HG03175 (cell line): ENCODE results near the gene SLC6A13.

ENCODE experiments used
- ATAC-seq: cut with Tn5 transposase; IDR thresholded peaks from one replicate; pipeline ENCODE4 v1.9.1; 2021; ENCODE audit warnings: mild to moderate bottlenecking, moderate library complexity; ENCODE audit not compliant: unreplicated experiment

The SLC6A13 gene

DNA sequence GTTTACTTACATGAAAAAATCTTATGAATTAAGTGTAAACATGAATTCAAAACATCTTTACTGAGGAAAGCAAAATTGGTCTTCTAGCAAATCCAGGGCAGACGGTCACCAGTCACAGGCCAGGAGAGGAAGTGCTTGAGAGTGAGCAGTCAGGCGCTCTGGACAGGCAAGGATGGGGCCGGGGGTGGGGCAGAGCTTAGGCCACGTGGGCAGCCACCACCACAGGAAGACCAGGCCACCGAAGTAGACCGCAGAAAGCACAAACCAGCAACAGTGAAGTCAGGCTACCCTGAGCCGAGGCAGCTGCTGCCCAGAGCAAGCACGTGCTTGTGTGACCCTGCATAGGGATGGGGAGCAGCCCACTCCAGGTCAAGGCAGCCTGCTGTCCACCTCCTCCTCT lies 82.2 kb downstream of the SLC6A13 start:
- ATAC-seq = no peak

DNA sequence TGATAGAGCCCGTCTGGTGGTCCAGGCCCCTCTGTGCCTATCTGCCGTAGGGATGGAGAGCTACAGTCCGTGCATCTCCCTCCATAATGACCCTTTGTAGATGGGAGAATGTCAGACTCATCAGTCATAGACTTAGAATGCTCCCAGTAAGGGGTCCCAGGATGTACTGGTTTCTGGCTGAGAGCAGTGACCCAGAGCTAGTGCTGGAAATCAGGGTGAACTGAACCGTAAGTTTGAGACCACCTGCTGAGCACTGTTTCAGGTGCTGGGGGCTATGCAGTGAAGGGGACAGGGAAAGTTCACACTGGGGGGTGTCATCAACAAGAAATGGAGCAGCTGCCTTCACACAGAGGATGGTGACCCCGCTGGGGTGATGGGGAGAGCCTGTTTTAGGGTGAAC lies 82.8 kb downstream of the SLC6A13 start:
- no peak for ATAC-seq

DNA sequence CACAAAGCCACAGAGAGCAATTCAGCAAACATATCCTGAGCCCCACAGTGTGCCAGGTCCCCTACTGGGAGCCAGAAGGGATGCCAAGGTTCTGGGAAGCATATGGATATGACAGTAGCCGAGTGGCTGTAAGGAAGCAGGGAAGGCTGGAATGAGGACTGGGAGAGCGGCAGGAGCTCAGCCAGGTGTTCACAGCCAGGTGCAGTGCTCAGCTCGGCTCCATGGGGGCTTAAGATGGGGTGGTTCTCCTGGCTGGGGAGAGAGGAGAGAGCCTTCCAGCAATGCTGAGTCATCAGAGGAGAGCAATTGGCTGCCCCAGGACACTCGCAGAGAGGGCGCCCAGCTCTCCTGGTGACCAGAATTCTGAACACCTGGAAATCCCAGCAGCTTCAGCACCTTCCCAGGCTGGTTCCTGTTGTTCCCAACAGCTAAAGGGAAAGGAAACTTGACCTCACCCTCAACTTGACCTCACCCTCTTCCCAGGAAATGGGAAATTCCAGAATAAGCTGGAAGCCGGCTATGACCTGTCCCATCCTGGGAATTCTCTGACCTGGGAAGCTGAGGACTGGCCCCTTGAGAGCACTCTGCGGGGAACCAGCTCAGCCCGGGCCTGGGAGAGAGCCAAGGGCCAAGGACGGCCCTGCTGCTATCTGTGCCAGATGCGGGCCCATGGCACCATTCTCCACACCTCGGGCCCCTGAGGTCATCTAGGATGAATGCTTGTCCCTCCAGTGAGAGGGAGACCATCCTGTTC lies 83.3 kb downstream of the SLC6A13 start:
- ATAC-seq = no peak

DNA sequence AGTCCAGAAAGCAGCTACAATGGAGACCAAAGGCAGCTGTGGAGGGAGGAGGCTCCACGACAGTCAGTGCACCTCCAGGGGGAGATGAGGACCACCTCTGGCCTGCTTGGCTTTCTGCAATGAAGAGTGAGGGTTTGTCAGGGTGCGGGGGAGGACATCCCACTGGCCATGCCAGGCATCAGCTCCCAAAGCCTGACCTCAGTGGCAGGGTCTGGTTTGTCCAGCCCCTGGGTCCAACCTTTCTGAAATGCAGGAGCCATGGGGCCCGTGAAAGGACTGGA lies 83.9 kb downstream of the SLC6A13 start:
- no peak for ATAC-seq

DNA sequence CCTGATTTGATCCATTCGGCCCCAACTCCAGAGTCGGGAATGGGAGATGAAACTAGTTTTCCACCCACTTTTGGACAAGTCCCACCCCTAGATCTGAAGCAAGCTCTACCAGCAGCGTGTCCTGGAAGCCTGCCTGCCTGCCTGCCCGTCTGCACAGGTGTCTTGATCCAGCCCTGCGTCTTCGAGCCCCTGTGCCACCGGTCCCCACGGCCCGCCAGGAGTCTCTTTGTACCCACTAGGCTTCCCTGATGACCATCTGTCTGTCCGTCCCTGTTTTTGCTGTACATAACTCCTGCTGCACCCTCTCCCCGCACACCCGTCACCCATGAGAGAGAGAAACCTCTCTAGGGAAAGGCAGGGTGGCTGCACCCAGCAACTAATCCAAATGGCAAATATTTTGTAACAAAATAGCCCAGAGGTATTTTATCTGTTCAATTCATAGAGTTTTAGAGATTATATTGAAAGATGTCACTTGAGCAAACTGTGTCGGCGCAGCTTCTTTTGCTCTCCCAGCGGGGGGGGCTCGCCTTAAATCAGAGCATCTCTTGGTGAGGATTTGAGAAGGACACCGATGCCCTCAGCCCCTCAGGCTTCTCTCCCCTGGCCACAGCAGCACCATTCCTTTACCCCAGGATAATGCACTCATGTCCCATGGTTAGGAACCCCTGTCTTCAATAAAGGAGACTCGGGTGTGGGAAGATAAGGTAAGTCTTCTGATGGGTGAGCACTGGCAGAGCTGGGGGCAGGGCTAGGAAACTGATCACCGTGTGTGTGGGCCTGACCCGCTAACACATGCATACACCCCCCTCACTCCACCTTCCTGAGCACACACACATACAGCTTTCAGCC lies 84.4 kb downstream of the SLC6A13 start:
- ATAC-seq = no peak

DNA sequence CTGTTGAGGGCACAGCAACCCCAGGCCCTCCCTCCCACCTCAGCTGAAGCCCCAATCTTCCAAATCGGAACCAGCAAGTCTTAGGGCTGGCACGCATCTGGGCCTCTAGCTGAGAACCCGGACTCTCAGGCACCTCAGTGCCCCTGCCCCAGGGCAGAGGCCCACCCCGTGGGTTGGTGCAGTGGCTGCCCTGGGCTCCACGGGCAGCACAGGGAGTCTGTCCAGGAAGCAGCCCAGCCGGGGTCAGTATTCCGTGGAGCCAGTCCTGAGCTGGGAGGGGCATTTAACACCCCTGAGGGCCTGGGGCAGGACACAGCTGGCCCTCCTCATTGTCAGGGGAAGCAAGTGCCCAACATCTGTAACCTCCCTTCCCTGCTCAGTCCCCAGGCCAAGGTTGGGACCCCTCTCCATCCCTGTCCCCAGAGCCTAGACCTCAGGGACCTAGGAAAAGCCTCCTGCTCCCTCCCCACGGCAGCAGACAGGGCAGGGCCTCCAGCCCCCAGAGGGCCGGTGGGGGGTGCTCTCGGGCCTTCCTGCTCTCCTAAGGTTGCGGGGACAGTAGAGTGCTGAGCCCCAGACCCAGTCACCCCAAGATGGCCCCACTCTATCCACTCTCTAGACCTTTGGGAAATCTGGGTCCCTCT lies 85.2 kb downstream of the SLC6A13 start:
- no peak for ATAC-seq

DNA sequence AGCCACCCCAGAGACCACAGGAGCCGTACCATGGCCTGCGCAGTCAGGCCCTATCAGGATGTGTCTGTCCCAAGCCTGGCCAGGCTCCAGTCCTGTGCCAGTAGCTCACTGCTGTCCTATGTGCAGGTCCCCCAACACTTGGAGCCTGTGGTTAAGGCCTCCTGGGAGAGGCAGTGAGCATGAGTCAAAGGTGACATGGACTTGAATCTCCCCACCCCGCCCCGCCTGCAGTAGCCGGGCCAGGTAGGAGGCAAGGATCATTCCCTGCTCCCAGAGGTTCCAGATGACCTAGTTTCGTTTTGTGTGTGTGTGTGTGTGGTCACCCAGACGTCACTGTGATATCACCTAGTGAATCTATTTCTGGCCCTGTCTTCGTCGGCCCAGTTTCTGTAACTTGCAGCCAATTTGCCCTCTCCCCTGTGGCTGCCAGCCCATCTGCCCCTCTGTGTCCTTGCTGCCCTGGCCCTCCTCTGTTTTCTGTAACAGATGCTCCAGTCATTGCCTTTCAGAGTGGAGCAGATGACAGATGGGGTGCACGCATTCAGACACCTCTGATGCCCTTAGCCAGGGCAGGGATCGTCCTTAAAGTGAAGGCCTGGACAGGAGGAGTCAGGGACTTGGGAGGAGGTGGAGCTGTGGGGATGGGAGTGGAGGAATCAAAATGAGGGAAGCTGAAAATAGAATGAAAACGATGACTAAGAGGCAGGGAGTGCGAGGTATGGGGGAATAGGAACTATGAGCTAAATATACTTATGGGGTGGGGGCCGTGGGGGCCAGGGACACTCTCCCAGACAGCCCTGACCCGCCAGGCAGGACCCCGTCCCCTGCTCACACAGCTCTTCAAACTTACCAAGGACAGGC lies 86.1 kb downstream of the SLC6A13 start:
- no peak for ATAC-seq

DNA sequence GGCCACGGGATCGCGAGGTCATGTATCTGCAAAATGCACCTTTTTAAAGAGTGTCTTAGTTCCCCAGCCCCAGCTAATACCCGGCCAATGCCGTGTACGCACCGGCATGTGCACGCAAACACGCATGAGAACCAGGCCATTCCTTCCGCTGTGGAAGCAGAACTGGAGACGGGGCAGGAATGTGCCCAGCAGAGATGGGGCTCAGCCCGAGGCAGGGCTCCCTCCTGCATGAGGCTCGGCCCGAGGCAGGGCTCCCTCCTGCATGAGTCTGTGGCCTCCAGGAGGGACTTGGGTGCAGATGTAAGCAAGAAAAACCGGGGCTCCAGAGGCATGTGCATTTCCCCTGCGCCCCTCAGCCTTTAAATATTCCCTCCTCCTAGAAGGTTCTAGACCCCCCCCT lies 86.9 kb downstream of the SLC6A13 start:
- no peak for ATAC-seq

DNA sequence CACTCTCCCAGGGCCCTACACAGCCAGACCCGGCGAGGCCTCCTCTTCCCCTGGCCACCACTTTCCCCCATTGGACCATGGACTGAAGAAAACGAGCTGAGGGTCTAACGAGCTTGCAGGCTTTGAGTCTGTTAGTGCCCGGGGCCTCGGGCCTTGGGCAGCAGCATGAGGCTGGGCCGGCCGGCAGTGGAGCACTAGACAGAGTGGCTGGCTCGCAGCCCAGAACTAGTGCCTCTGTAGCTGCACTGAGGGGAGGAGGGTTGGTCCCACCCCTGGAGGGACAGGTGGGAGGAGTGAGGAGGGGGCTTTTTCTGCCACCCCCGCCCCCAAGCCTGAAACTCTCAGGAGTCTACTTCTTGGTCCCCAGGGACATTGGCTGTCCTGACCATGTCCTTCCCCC lies 87.4 kb downstream of the SLC6A13 start:
- no peak for ATAC-seq

DNA sequence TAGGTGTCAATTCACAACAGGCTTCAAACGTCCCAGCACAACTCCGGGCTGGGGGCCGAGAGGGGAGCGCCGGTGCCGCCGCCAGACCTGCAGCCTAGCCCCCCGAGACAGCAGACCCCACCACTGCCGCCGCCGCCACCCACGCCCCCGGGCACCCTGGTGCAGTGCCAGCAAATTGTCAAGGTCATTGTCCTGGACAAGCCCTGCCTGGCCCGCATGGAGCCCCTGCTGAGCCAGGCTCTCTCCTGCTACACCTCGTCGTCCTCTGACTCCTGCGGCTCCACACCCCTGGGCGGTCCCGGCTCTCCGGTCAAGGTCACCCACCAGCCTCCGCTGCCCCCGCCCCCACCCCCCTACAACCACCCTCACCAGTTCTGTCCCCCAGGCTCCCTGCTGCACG lies 88.0 kb downstream of the SLC6A13 start:
- ATAC-seq = no peak

DNA sequence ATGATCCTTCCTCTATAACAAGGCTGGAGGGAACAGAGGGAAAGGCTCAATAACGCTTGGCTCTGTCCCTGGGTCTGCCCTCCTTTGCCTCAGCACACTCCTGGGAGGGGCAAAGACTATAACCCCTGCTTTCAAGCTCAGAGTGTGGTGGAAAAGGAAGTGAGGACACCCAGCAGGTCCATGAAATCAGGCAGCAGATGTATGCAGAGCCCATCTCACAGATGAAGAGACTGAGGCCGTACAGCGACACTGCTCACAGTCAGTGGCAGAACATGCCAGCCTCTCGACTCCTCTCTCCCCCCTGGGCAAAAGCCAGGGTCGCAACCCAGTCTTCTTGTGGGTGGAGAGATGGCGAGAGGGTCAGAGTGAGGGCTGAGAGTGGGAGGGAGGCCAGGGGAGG lies 88.5 kb downstream of the SLC6A13 start:
- no peak for ATAC-seq

DNA sequence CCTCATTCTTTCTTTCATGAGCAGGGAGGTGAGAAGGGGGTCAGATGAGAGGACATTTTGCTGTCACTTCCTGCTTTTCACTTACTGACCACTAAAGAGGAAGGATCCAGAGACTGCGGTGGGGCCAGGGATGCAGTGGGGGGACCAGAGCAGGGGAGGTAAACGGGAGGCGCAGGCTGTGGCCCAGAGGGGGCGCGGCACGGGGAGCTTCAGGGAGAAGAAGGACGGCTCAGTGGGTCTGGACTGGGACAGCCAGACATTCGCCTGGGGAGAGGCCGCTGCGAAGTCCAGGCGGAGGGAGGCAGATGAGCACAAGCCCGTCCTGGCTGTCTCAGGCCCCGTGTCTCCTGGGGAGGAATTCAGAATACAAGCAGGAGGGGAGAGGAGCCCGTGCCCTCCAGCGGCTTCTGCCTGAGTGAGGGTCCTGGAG lies 89.9 kb downstream of the SLC6A13 start:
- no peak for ATAC-seq

DNA sequence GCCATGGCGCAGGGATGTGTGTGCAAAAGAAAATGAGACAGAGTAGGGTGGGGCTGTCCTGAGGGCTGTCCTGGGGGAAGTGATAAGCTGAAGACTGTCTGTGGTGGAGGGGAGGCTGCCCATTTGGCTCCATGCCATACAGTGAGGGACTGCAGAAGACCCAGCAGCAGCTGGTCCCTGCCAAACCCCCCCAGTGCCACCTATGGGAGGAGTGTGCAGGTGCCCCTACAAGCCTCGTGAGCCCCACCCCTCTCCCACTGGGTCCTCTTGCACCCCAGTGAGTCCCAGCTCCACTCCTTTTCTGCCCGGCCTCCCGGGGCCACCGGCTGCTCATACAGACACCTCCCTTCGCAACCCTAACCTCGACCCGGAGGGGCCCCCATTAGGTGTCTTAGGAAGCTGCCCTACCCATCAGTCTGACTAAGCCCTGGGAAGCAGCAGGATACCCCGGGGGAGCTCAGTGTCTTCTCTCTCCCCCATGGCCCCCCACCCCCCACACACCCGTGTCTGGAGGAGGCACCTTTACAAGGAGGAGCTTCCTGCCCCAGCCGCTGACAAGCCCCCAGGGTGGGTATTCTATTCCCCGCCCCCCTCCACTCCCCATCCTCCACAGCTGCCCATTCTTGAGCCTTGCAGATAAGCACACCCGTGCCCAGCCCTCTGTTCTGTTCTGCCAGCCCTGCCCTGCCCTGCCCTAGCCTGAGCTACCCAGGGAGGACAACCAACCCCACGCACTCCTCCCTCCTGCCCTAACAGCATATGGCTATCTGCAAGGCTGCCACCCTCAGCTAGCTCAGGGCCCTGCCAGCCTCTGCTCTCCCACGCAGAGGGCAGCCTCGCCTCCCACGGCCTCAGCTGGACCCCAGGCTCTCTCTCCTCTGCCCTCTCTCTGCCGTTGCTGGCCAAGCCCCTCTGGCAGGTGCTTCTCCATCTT lies 90.6 kb downstream of the SLC6A13 start:
- ATAC-seq = no peak

DNA sequence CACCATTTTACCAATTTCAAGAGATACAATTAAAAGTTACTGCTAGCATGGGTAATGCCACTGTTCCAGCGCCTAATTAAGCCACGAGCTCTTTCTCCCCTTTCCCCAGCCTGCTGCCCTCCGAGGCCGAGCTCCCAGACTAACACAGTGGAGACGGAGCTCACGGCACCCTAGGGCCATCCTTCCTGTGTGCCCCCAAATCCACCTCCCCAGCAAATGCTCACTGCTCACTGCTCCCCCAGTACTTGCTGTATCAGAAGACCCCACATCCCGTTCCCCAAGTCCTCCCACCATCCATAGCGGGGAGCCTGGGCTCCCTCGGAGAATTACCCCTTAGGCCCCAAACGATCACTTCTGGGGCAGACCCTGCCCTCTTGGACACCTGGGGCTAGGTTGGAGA lies 91.4 kb downstream of the SLC6A13 start:
- no peak for ATAC-seq
